Upper lobe of left lung (tissue), 6 donors: ENCODE data around the gene NCCRP1. TPM values are rescaled to one million over a fixed set of nuclear protein-coding genes. Genes with fewer than 3 reads are reported as not detected.

Experiments
- ATAC-seq, 2 donors: fragments of 200-7000 bp; cut with Tn5 transposase; one replicate each; pipeline ENCODE4 v1.9.1; 2022; ENCODE audit warnings: mild to moderate bottlenecking in 2 of 2, moderate library complexity in 2 of 2; ENCODE audit not compliant: low FRiP score in 2 of 2
- DNase-seq, 2 donors: peaks; one replicate each; pipeline ENCODE4 v3.0.0-alpha.2; 2019 to 2020
- H3K27ac ChIP-seq, 4 donors: fragments of 200-600 bp; sonication (generic); one replicate each; pipeline ENCODE4 v1.5.1; 2016 to 2019
- H3K27me3 ChIP-seq, 4 donors: fragments of 200-600 bp; sonication (generic); one replicate each; pipeline ENCODE4 v1.5.1; 2017 to 2019
- H3K36me3 ChIP-seq, 4 donors: fragments of 200-600 bp; sonication (generic); one replicate each; pipeline ENCODE4 v1.5.1; 2016 to 2019
- H3K4me1 ChIP-seq, 4 donors: fragments of 200-600 bp; sonication (generic); one replicate each; pipeline ENCODE4 v1.5.1; 2018 to 2019
- H3K4me3 ChIP-seq, 4 donors: fragments of 200-600 bp; sonication (generic); one replicate each; pipeline ENCODE4 v1.5.1; 2017 to 2019; ENCODE audit warnings: mild to moderate bottlenecking in 2 of 4, moderate library complexity in 1 of 4
- H3K9me3 ChIP-seq, 4 donors: fragments of 200-600 bp; sonication (generic); one replicate each; pipeline ENCODE4 v1.5.1; 2018 to 2019
- CTCF ChIP-seq, 6 experiments: fragments of 450-650 bp in 4 of 6; fragments of 200-600 bp in 2 of 6; sonication (generic) in 2 of 6; IDR thresholded peaks; one replicate each; pipeline ENCODE4 v1.5.1; 2016 to 2019; ENCODE audit warnings: antibody characterized with exemption in 6 of 6
- EP300 ChIP-seq, 4 donors: sonication (generic); formaldehyde crosslinking; IDR thresholded peaks; one replicate each; pipeline ENCODE4 v1.5.1; 2017; ENCODE audit warnings: antibody characterized with exemption in 4 of 4, control low read depth in 2 of 4
- POLR2A ChIP-seq, 4 donors: fragments of 450-650 bp; IDR thresholded peaks; one replicate each; pipeline ENCODE4 v1.5.1; 2016 to 2017; ENCODE audit warnings: antibody characterized with exemption in 4 of 4, mild to moderate bottlenecking in 2 of 4
- POLR2AphosphoS5 ChIP-seq, 2 donors: sonication (generic); formaldehyde crosslinking; IDR thresholded peaks; one replicate each; pipeline ENCODE4 v1.5.1; 2017; ENCODE audit warnings: antibody characterized with exemption in 2 of 2
- WGBS, 2 donors: methylation state at CpG; one replicate each; pipeline ENCODE4 v1.1.5; 2017 to 2018; 5-methylcytosine and 5-hydroxymethylcytosine counted together
- total RNA-seq, 6 donors: library from RNA; depleted of rRNA in 4 of 6; stranded (reverse); fragments of >200 nt in 4 of 6; gene quantifications; one replicate each; pipeline versions ENCODE4 v1.1.0 to v1.2.1, GENCODE V29; 2016 to 2021
- donor health status: DM: no; HTN: no; CAD: no; lungs with moderate emphysema.
- donor health status: DM: no; HTN: yes; CAD: no; lungs with severe emphysema.

NCCRP1 gene
- total RNA-seq, 6 donors from 2014 or later = 0.47 TPM; not detected in 5

GRCh38 chr19:39174142-39174541 is 22.6 kb upstream of the NCCRP1 start:
- Histone ChIP-seq H3K4me3 (no peak overlapping the region), H3K27ac (no peak overlapping the region), H3K36me3 (peaks cover 21 to 99% (median 97%) of the 10 kb centered on the region in 4 donors), H3K9me3 (no peaks in the 10 kb centered on the region), H3K27me3 (no peaks in the 10 kb centered on the region), H3K4me1 (peaks cover 6 to 19% (median 15%) of the 10 kb centered on the region in 4 donors)
- ATAC-seq (no peak), DNase-seq (no peak)
- 87 to 89% methylated on average over 12 to 16 of the region's 16 CpGs for WGBS, 2 donors
- no peak for TF ChIP-seq EP300 (IDR thresholded peaks at IDR 0.05)
- no peak for TF ChIP-seq POLR2AphosphoS5 (IDR thresholded peaks at IDR 0.05)
- TF ChIP-seq CTCF (IDR thresholded peaks at IDR 0.05) = no peak
- TF ChIP-seq POLR2A (IDR thresholded peaks at IDR 0.05) = no peak

- 90 to 95% methylated on average over 22 to 40 of the region's 43 CpGs for WGBS, 2 donors
- ATAC-seq (no peak), DNase-seq (peak in 1 of 2 donors; percentile 66)
- Histone ChIP-seq H3K27ac (no peak overlapping the region), H3K4me1 (peaks cover 2 to 14% (median 10%) of the 10 kb centered on the region in 4 donors), H3K9me3 (no peaks in the 10 kb centered on the region), H3K4me3 (no peak overlapping the region), H3K27me3 (no peaks in the 10 kb centered on the region), H3K36me3 (peaks cover 17 to 99% (median 97%) of the 10 kb centered on the region in 4 donors)
- TF ChIP-seq POLR2AphosphoS5 (IDR thresholded peaks at IDR 0.05) (no peak), CTCF (IDR thresholded peaks at IDR 0.05) (no peak), EP300 (IDR thresholded peaks at IDR 0.05) (no peak), POLR2A (IDR thresholded peaks at IDR 0.05) (no peak)
These were observed 21.9 kb upstream of the NCCRP1 start for GRCh38 chr19:39174558-39175544.

GRCh38 chr19:39175564-39175963 is 21.2 kb upstream of the NCCRP1 start:
- ATAC-seq = no peak
- Histone ChIP-seq H3K27ac (no peak overlapping the region), H3K4me3 (no peak overlapping the region), H3K27me3 (no peaks in the 10 kb centered on the region), H3K9me3 (no peaks in the 10 kb centered on the region), H3K4me1 (peaks cover 0 to 9% (median 3%) of the 10 kb centered on the region in 4 donors), H3K36me3 (peaks cover 15 to 99% (median 92%) of the 10 kb centered on the region in 4 donors)
- 81 to 89% methylated on average over 4 to 7 of the region's 7 CpGs for WGBS, 2 donors
- no peak for TF ChIP-seq POLR2A (IDR thresholded peaks at IDR 0.05)
- no peak for DNase-seq

GRCh38 chr19:39177110-39177699 is 19.6 kb upstream of the NCCRP1 start:
- DNase-seq (no peak), ATAC-seq (no peak)
- peaks cover 15 to 96% (median 83%) of the 10 kb centered on the region in 4 donors for H3K36me3 ChIP-seq
- no peak overlapping the region for H3K27ac ChIP-seq
- no peak overlapping the region for H3K4me3 ChIP-seq
- H3K9me3 ChIP-seq = no peaks in the 10 kb centered on the region
- H3K4me1 ChIP-seq = no peaks in the 10 kb centered on the region
- WGBS, 2 donors = 90 to 98% methylated on average over 10 of the region's 10 CpGs
- TF ChIP-seq EP300 (IDR thresholded peaks at IDR 0.05) = no peak
- no peak for TF ChIP-seq POLR2A (IDR thresholded peaks at IDR 0.05)
- TF ChIP-seq POLR2AphosphoS5 (IDR thresholded peaks at IDR 0.05) = no peak
- TF ChIP-seq CTCF (IDR thresholded peaks at IDR 0.05) = no peak
- H3K27me3 ChIP-seq = no peaks in the 10 kb centered on the region

- Histone ChIP-seq H3K4me3 (no peak overlapping the region), H3K9me3 (no peaks in the 10 kb centered on the region), H3K4me1 (no peaks in the 10 kb centered on the region), H3K27ac (no peak overlapping the region), H3K36me3 (peaks cover 15 to 91% (median 78%) of the 10 kb centered on the region in 4 donors), H3K27me3 (no peaks in the 10 kb centered on the region)
- WGBS, 2 donors = 88 to 93% methylated on average over 7 to 10 of the region's 11 CpGs
- ATAC-seq (no peak), DNase-seq (no peak)
- no peak for TF ChIP-seq CTCF (IDR thresholded peaks at IDR 0.05)
- TF ChIP-seq EP300 (IDR thresholded peaks at IDR 0.05) = no peak
- no peak for TF ChIP-seq POLR2A (IDR thresholded peaks at IDR 0.05)
- TF ChIP-seq POLR2AphosphoS5 (IDR thresholded peaks at IDR 0.05) = no peak
These were observed 19.0 kb upstream of the NCCRP1 start for GRCh38 chr19:39177736-39178135.
